OCI-LY7 (cell line): Measurements from ENCODE around the gene MRPS24. TPM values are rescaled to one million over a fixed set of nuclear protein-coding genes. Genes with fewer than 3 reads are reported as not detected.
A peak's percentile ranks its signal among the peaks of the same experiment; 100 is the strongest.

ENCODE experiments used
- BruUV-seq: library from RNA; stranded (reverse); fragments of 400-500 nt; replicated peaks from 2 replicates; lab custom pipeline; 2021; lab: Mats Ljungman, UMichigan
- CTCF ChIA-PET: fragments of 300-600 bp; sonication (Branson Sonifier 250); formaldehyde crosslinking; loops from one replicate; lab custom pipeline; 2022; ENCODE audit warnings: antibody characterized with exemption; ENCODE audit not compliant: unreplicated experiment; lab: Charles Lee
- POLR2A ChIA-PET: fragments of 300-600 bp; sonication (Branson Sonifier 250); formaldehyde crosslinking; loops from one replicate; lab custom pipeline; 2022; ENCODE audit warnings: antibody characterized with exemption; lab: Charles Lee
- DNase-seq: peaks from one replicate; pipeline ENCODE4 v3.0.0-alpha.2; 2015; ENCODE audit warnings: low spot score
- H2AFZ ChIP-seq: fragments of 200-600 bp; sonication (generic), shearing (Covaris generic); 2 replicates; pipeline ENCODE4 v1.6.1; 2014; ENCODE audit warnings: mild to moderate bottlenecking, antibody characterized with exemption, low read length, moderate library complexity
- H3K27ac ChIP-seq: fragments of 200-600 bp; sonication (generic); 2 replicates; pipeline ENCODE4 v1.5.1; 2014; ENCODE audit warnings: mixed run types, low read depth, mild to moderate bottlenecking, moderate library complexity, low read length, inconsistent platforms; ENCODE audit not compliant: poor library complexity, severe bottlenecking
- H3K36me3 ChIP-seq: fragments of 200-600 bp; sonication (generic); 2 replicates; pipeline ENCODE4 v1.6.1; 2014; ENCODE audit warnings: mild to moderate bottlenecking, antibody characterized with exemption, low read length, moderate library complexity, mixed read lengths; ENCODE audit not compliant: insufficient read depth
- H3K4me1 ChIP-seq: fragments of 200-600 bp; sonication (generic); 2 replicates; pipeline ENCODE4 v1.5.1; 2014; ENCODE audit warnings: mild to moderate bottlenecking, low read length; ENCODE audit not compliant: insufficient read depth, poor library complexity, severe bottlenecking
- H3K4me2 ChIP-seq: fragments of 200-600 bp; sonication (generic); 2 replicates; pipeline ENCODE4 v1.6.1; 2014; ENCODE audit warnings: mild to moderate bottlenecking, low read length
- H3K4me3 ChIP-seq: fragments of 200-600 bp; sonication (generic); 2 replicates; pipeline ENCODE4 v1.5.1; 2014; ENCODE audit warnings: mild to moderate bottlenecking, low read depth, low read length; ENCODE audit not compliant: poor library complexity, severe bottlenecking
- H3K79me2 ChIP-seq: fragments of 200-600 bp; sonication (generic); 2 replicates; pipeline ENCODE4 v1.6.1; 2016; ENCODE audit warnings: low read depth, mild to moderate bottlenecking, low read length, moderate library complexity, mixed read lengths; ENCODE audit not compliant: insufficient read depth
- H3K9me2 ChIP-seq: fragments of 200-600 bp; sonication (generic); 2 replicates; pipeline ENCODE4 v1.6.1; 2016; ENCODE audit warnings: mild to moderate bottlenecking, low read length, mixed read lengths; ENCODE audit not compliant: insufficient read depth
- H3K9me3 ChIP-seq: fragments of 200-600 bp; sonication (generic); 2 replicates; pipeline ENCODE4 v1.6.1; 2014; ENCODE audit warnings: mild to moderate bottlenecking, mixed run types, low read length, mixed read lengths
- H4K20me1 ChIP-seq: fragments of 200-600 bp; sonication (generic); 2 replicates; pipeline ENCODE4 v1.6.1; 2014; ENCODE audit warnings: mild to moderate bottlenecking, antibody characterized with exemption, low read length, moderate library complexity, mixed read lengths; ENCODE audit not compliant: insufficient read depth
- EZH2phosphoT487 ChIP-seq: fragments of 200-600 bp; sonication (generic); IDR thresholded peaks from 2 replicates; pipeline ENCODE4 v1.6.1; 2018; ENCODE audit warnings: low read depth, borderline replicate concordance, mild to moderate bottlenecking, mixed run types, antibody characterized with exemption, low read length, moderate library complexity, mixed read lengths
- intact Hi-C: fragments of 100-400 bp; cut with micrococcal nuclease; formaldehyde crosslinking; loops from one replicate; pipeline ENCODE4 v1.10.0; 2022; ENCODE audit not compliant: unreplicated experiment
- total RNA-seq, 2 experiments: library from RNA; depleted of rRNA in 1 of 2; stranded (reverse); fragments of >200 nt in 1 of 2; shearing (Covaris generic) in 1 of 2; gene quantifications; 2 replicates each; pipeline ENCODE4 v1.2.3, GENCODE V29; 2014 to 2022
- TF ChIP-seq, protein P1 (sequence below): fragments of 200-600 bp; sonication (generic); conservative IDR thresholded peaks from 2 replicates; pipeline ENCODE4 v1.5.1; 2014; ENCODE audit warnings: mild to moderate bottlenecking, antibody characterized with exemption, low read length, moderate library complexity, mixed read lengths

The MRPS24 gene
- total RNA-seq, 2 experiments from 2014 or later = 65.1 to 83.4 TPM

DNA sequence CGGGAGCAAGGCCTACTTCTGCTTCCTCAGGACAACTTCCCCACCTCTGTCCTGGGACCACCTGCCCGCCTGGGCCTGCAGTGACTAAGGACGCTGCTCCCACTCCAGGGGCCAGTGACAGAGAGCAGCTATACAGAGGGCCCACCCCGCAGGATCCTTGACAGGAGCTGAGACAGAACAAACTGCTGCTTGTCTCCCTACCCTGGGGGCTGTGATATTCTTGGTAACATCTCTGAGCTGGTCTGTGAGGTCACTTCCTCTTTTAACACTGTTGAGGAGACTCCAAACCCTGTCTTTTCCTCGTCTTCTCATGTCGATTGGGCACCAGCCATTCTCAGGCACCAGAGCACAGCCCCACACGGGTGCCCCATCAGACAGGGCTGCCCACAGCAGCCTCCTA is 6.9 kb upstream of the MRPS24 start:
- Histone ChIP-seq H4K20me1 (no peaks in the 10 kb centered on the region), H2AFZ (peak overlapping the region; percentile 64; the same call in 1 of the 2 replicates), H3K9me2 (no peaks in the 10 kb centered on the region), H3K9me3 (no peaks in the 10 kb centered on the region), H3K4me1 (peaks cover 15% of the 10 kb centered on the region), H3K79me2 (no peaks in the 10 kb centered on the region), H3K4me3 (no peak overlapping the region), H3K4me2 (peak overlapping the region; percentile 36), H3K27ac (no peak overlapping the region), H3K36me3 (no peaks in the 10 kb centered on the region)
- no TSS peak for BruUV-seq
- DNase-seq = peak; percentile 56
- no peak for TF ChIP-seq EZH2phosphoT487
- TF ChIP-seq, protein P1, sequence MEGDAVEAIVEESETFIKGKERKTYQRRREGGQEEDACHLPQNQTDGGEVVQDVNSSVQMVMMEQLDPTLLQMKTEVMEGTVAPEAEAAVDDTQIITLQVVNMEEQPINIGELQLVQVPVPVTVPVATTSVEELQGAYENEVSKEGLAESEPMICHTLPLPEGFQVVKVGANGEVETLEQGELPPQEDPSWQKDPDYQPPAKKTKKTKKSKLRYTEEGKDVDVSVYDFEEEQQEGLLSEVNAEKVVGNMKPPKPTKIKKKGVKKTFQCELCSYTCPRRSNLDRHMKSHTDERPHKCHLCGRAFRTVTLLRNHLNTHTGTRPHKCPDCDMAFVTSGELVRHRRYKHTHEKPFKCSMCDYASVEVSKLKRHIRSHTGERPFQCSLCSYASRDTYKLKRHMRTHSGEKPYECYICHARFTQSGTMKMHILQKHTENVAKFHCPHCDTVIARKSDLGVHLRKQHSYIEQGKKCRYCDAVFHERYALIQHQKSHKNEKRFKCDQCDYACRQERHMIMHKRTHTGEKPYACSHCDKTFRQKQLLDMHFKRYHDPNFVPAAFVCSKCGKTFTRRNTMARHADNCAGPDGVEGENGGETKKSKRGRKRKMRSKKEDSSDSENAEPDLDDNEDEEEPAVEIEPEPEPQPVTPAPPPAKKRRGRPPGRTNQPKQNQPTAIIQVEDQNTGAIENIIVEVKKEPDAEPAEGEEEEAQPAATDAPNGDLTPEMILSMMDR = no peak
- POLR2A ChIA-PET = no interaction called here
- intact Hi-C loops = no loop called here
- CTCF ChIA-PET = no interaction called here

DNA sequence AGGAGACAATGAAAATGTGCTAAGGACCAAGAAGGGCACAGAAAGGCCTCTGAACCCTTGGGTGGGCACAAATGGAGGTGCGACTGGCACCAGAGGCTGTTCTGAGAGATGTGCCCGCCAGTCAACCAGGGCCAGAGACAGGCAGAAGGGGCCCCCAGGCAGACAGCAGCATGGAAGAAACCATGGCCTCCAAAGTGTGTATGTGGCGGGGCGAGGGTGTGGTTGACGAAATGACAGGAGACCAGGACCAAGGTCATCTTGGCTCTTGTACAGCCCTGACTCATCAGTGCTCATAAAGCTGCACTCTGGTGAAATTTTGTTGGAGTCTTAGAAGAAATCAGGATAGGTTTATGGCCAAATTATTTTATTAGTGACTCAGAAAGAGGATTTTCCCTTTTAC is 4.0 kb upstream of the MRPS24 start:
- ChIA-PET CTCF (no interaction called here), POLR2A (no interaction called here)
- BruUV-seq = no TSS peak
- Histone ChIP-seq H3K4me3 (no peak overlapping the region), H3K4me1 (peaks cover 24% of the 10 kb centered on the region), H3K9me3 (no peaks in the 10 kb centered on the region), H3K4me2 (no peak overlapping the region), H3K79me2 (no peaks in the 10 kb centered on the region; the same call in 1 of the 2 replicates), H4K20me1 (no peaks in the 10 kb centered on the region), H3K27ac (no peak overlapping the region), H2AFZ (no peak overlapping the region), H3K9me2 (no peaks in the 10 kb centered on the region), H3K36me3 (no peaks in the 10 kb centered on the region)
- TF ChIP-seq EZH2phosphoT487 = no peak
- TF ChIP-seq, protein P1 = no peak
- intact Hi-C loops = no loop called here
- DNase-seq = no peak

DNA sequence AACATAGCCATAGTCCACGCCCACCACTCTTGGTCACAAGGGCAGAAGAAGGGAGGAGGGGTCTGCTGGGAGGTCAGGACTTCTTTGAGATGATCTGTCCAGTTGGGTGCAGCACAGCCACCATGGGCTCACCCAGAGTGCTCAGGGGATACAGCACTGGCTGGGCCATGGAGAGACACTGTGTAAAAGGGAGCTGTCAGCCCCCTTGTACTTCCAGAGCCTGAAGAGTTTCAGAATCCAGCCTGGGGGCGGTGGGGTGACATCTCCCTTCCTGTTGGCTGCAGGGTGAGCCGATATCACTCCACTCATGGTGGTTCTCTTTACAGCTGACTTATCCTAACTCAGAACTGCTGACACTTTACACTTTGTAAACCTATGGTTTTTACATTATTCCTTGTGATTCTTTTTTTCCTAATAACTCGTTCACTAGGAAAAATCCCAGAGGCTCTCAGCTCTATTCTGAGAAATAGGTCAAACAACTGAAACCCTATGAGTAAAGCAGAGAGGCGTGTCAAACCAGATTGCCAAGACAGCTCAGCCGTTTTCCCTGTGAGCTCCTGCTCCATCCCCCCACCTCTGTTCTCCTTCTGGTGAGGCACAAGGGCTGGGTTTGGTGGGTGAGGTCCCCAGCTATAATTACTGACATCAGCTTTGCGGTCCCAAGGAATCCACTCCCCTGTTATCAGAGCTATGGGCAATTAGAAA is 3.2 kb upstream of the MRPS24 start:
- ChIA-PET CTCF (no interaction called here), POLR2A (no interaction called here)
- H4K20me1 ChIP-seq = no peaks in the 10 kb centered on the region
- no peak for TF ChIP-seq EZH2phosphoT487
- TF ChIP-seq, protein P1 = no peak
- H3K9me3 ChIP-seq = no peaks in the 10 kb centered on the region
- H2AFZ ChIP-seq = no peak overlapping the region
- H3K4me2 ChIP-seq = no peak overlapping the region
- intact Hi-C loops = no loop called here
- no peak overlapping the region for H3K4me3 ChIP-seq
- DNase-seq = no peak
- no peak overlapping the region for H3K27ac ChIP-seq
- no peaks in the 10 kb centered on the region; the same call in 1 of the 2 replicates for H3K79me2 ChIP-seq
- H3K4me1 ChIP-seq = peaks cover 29% of the 10 kb centered on the region
- H3K36me3 ChIP-seq = no peaks in the 10 kb centered on the region
- BruUV-seq = no TSS peak
- H3K9me2 ChIP-seq = no peaks in the 10 kb centered on the region
